GM21619 (cell line): ENCODE measurements around the gene PUS1.

ENCODE experiments used
- ATAC-seq: cut with Tn5 transposase; IDR thresholded peaks from one replicate; pipeline ENCODE4 v1.9.1; 2021; ENCODE audit not compliant: unreplicated experiment

The PUS1 gene

GRCh38 chr12:131915823-131916222, 13.3 kb upstream of the PUS1 start:
- ATAC-seq: no peak

- ATAC-seq: no peak
These were observed 12.6 kb upstream of the PUS1 start for GRCh38 chr12:131916306-131917138.

- no peak for ATAC-seq
These were observed 11.9 kb upstream of the PUS1 start for GRCh38 chr12:131917139-131917710.

GRCh38 chr12:131917711-131918306, 11.3 kb upstream of the PUS1 start:
- no peak for ATAC-seq

DNA sequence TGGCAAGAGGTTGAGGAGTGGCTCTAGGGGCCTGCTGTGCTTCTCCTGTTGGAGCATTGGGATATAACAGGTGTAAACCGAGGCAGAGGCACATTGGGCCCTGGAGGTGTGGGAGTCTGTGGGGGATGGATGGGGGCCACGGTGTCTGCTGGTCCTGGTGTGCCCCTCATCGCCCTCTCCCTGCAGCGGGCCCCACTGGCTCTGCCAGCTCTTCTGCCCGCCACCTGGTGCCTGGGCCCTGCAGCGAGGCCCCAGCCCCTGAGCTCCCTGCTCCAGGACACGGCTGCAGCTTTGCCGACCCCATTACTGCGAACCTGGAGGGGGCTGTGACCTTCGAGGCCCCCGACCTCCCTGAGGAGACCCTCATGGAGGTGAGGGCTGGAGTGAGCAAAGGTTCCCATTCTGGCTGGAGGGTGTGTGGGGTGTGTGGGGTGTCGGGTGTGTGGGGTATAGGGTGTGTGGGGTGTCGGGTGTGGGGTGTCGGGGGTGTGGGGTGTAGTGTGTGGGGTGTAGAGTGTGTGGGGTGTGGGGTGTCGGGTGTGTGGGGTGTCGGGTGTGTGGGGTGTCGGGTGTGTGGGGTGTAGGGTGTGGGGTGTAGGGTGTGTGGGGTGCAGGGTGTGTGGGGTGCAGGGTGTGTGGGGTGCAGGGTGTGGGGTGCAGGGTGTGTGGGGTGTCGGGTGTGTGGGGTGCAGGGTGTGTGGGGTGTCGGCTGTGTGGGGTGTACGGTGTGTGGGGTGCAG, 10.6 kb upstream of the PUS1 start:
- ATAC-seq: no peak

- no peak for ATAC-seq
These were observed 10.1 kb upstream of the PUS1 start for GRCh38 chr12:131919051-131919347.

- no peak for ATAC-seq
These were observed 9.5 kb upstream of the PUS1 start for GRCh38 chr12:131919366-131920156.

- no peak for ATAC-seq
These were observed 8.9 kb upstream of the PUS1 start for GRCh38 chr12:131920157-131920508.

DNA sequence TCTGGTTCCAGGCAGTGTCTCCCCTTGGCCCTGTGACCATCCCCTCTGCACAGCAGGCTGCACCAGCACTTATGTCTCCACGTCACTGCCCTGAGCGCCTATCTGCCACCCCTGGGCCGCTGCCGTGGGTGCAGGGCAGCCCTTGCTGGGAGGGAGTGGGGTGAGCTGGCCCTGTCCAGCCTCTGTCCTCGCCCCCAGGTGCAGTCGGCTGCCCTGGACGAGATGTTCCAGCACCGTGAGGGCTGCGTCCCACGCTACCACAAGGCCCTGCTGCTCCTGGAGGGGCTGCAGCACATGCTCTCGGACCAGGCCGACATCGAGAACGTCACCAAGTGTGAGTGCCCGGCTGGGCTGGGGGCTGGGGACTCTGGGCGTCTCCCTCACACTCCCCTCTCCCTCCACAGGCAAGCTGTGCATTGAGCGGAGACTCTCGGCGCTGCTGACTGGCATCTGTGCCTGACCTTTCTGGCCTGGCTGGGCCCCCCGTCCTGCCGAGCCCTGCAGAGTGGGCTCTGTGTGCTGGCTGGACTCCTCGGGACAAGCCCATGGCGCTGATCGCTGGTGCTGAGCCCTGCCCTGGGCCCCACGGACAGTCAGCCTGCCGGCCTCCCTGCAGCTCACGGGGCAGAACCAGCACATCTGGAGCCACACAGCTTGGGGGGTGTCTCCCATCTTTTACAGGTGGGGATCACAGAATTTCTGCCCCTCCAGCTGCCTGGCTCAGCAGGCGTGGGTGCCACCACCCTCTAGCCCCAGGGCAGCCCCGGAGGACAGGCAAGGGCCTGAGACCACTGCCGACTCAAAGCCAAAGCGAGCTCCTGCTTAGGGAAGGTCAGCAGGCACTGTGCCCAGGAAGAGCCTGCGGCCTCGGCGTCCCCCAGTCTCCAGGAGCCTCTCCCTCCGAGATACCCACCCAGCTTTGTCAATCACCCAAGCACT, 7.9 kb upstream of the PUS1 start:
- ATAC-seq: no peak

- ATAC-seq: no peak
These were observed 7.0 kb upstream of the PUS1 start for GRCh38 chr12:131921866-131922769.

DNA sequence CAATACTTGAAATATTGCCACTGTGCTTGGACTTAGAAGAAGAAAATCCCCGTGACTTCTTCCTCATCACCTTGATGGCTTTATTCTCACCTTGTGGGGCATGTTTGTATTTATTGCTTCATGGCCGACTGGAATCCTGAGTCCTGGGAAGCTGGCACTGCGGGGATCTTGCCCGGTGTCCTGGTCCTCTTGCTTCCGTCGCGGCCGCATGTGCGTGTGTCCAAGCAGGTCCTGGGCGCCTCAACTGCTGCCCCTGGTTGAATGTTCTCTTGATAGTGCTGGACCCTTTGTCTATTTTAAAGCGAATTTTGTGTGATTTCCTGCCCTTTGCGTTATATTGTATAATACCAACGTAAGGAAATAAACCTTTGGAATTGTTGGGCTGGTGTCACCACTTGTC, 6.3 kb upstream of the PUS1 start:
- no peak for ATAC-seq

GRCh38 chr12:131923260-131923659, 5.8 kb upstream of the PUS1 start:
- ATAC-seq: peak; percentile 83

- ATAC-seq: no peak
These were observed 1.7 kb upstream of the PUS1 start for GRCh38 chr12:131927110-131928079.

DNA sequence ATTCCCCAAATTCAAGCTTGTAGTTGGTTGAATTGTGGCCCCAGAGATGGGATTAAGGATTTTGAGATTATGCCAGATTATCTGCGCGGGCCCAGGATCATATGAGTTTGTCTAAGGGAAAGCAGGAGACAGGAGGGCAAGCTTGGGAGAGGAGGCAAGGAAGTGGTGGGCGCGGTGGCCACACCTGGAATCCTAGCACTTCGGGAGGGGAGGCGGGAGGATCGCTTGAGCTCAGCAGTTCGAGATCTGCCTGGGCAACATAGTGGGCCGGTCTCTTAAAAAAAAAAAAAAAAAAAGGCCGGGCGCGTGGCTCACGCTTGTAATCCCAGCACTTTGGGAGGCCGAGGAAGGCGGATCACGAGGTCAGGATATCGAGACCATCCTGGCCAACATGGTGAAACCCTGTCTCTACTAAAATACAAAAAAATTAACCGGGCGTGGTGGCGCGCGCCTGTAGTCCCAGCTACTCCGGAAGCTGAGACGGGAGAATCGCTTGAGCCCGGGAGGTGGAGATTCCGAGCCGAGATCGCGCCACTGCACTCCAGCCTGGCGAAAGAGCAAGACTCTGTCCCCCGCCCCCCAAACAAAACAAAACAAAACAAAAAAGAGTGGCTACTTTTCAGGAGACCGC, 881 bp upstream of the PUS1 start:
- ATAC-seq: peak; percentile 3

DNA sequence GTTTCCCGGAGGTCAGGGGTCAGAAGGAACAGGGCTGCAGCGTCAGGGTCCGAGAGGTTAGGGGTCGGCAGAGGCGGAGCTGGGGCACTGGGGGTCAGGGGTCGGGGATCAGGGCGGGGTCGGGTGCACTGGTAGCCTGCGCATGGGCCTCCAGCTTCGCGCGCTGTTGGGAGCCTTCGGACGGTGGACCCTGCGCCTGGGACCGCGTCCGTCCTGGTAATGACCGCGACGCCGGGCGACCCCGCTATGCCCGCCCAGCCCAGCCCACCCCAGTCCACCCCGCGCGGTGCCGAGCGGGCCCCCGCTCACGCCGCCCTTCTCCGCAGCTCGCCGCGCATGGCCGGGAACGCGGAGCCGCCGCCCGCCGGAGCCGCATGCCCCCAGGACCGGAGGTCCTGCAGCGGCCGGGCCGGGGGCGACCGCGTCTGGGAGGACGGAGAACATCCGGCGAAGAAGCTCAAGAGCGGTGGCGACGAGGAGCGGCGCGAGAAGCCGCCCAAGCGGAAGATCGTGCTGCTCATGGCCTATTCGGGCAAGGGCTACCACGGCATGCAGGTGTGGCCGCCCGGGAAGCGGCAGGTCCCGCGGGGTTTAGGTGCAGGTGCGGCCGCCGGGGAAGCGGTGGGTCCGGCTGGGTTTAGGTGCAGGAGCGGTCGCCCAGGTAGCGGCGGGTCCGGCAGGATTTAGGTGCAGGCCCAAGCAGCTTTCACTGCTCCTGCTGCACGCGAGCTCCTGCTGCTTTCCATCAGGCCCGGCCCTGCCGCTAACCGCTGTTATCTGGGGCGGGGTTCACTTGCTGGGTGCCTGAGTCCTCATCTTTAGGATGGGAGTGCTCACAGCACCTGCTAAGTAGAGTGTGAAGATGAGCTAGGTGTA, 743 bp downstream of the PUS1 start:
- ATAC-seq: no peak

DNA sequence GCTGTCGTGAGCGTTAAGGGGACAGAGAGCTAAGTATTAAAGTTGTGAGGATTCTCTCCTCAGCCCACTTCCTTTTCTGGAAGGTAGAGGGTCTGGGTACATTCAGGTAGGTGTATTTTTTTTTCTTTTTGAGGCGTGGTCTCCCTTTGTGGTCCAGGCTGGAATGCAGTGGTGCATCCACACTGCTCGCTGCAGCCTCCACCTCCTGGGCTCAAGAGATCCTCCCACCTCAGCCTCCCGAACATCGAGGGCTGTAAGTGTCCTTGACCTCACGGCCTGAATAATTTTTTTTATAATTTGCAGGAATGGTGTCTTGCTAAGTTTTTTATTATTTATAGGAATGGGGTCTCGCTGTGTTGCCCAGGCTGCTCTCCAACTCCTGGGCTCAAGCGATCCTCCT, 1.4 kb downstream of the PUS1 start:
- ATAC-seq: no peak
